ENCODE results near the gene MYO1B. TPM values are rescaled to one million over a fixed set of nuclear protein-coding genes. Genes with fewer than 3 reads are reported as not detected.

MYO1B gene
- polyA plus RNA-seq, 1 experiment = 87.2 TPM

- no peak for DNase-seq (ENCODE audit: low read depth)
- ChIA-PET POLR2A (no interaction called here), CTCF (interaction anchor here (1.0 to 1.2 kb wide), 2 partner anchors 61 to 138 kb away, joined by 3 to 5 read pairs; no protein-coding TSS in a partner anchor)
- Histone ChIP-seq H3K4me3 (ENCODE audit: low read depth, low read length) (no peak overlapping the region), H3K36me3 (ENCODE audit: control insufficient read depth, insufficient read depth, low read length) (0 out of 2 replicates have a peak, but pooled peaks cover 2% of the 10 kb centered on the region), H3K27me3 (ENCODE audit: control insufficient read depth, insufficient read depth, low read length) (no peaks in the 10 kb centered on the region)
- TF ChIP-seq CTCF (IDR thresholded peaks at IDR 0.05; ENCODE audit: insufficient read depth, low read depth, low read length) = no peak
Measured at GRCh38 chr2:191363267-191363666, 118.1 kb downstream of the MYO1B start.

GRCh38 chr2:191365089-191365488, 119.9 kb downstream of the MYO1B start:
- CTCF ChIA-PET = interaction anchor here (0.6 to 1.4 kb wide), 2 partner anchors 61 to 78 kb away, joined by 3 read pairs; no protein-coding TSS in a partner anchor

GRCh38 chr2:191366199-191366598, 121.0 kb downstream of the MYO1B start:
- peak; percentile 94 for DNase-seq (ENCODE audit: low read depth)
- CTCF ChIA-PET = no interaction called here
- Histone ChIP-seq H3K36me3 (ENCODE audit: control insufficient read depth, insufficient read depth, low read length) (0 out of 2 replicates have a peak, but pooled peaks cover 2% of the 10 kb centered on the region), H3K27me3 (ENCODE audit: control insufficient read depth, insufficient read depth, low read length) (no peaks in the 10 kb centered on the region), H3K4me3 (ENCODE audit: low read depth, low read length) (no peak overlapping the region)
- TF ChIP-seq CTCF (IDR thresholded peaks at IDR 0.05; ENCODE audit: insufficient read depth, low read depth, low read length) = no peak
- POLR2A ChIA-PET = interaction anchor here (0.6 to 1.0 kb wide), 3 partner anchors 13 to 1432 kb away, joined by 3 to 4 read pairs (median 3); no protein-coding TSS in a partner anchor

More at GRCh38 chr2:191365089-191365488, 119.9 kb downstream of the MYO1B start:
- POLR2A ChIA-PET = no interaction called here
- DNase-seq (ENCODE audit: low read depth) = no peak
- Histone ChIP-seq H3K36me3 (ENCODE audit: control insufficient read depth, insufficient read depth, low read length) (0 out of 2 replicates have a peak, but pooled peaks cover 2% of the 10 kb centered on the region), H3K4me3 (ENCODE audit: low read depth, low read length) (no peak overlapping the region), H3K27me3 (ENCODE audit: control insufficient read depth, insufficient read depth, low read length) (no peaks in the 10 kb centered on the region)
- TF ChIP-seq CTCF (IDR thresholded peaks at IDR 0.05; ENCODE audit: insufficient read depth, low read depth, low read length) = no peak

GRCh38 chr2:191369034-191369433, 123.8 kb downstream of the MYO1B start:
- Histone ChIP-seq H3K4me3 (ENCODE audit: low read depth, low read length) (no peak overlapping the region), H3K27me3 (ENCODE audit: control insufficient read depth, insufficient read depth, low read length) (no peaks in the 10 kb centered on the region), H3K36me3 (ENCODE audit: control insufficient read depth, insufficient read depth, low read length) (0 out of 2 replicates have a peak, but pooled peaks cover 4% of the 10 kb centered on the region)
- CTCF ChIA-PET = interaction anchor here (0.6 kb wide), 1 partner anchor 244 kb away, joined by 4 read pairs; no protein-coding TSS in a partner anchor
- POLR2A ChIA-PET = no interaction called here
- peak; percentile 37 for TF ChIP-seq CTCF (IDR thresholded peaks at IDR 0.05; ENCODE audit: insufficient read depth, low read depth, low read length)
- DNase-seq (ENCODE audit: low read depth) = no peak

GRCh38 chr2:191374366-191374765, 129.2 kb downstream of the MYO1B start:
- POLR2A ChIA-PET = no interaction called here
- CTCF ChIA-PET = interaction anchor here (0.9 to 1.2 kb wide), 2 partner anchors 29 to 31 kb away, joined by 4 read pairs; no protein-coding TSS in a partner anchor
- no peak for DNase-seq (ENCODE audit: low read depth)
- H3K36me3 ChIP-seq (ENCODE audit: control insufficient read depth, insufficient read depth, low read length) = peaks cover 2% of the 10 kb centered on the region; the same call in 1 of the 2 replicates
- no peak for TF ChIP-seq CTCF (IDR thresholded peaks at IDR 0.05; ENCODE audit: insufficient read depth, low read depth, low read length)
- H3K4me3 ChIP-seq (ENCODE audit: low read depth, low read length) = no peak overlapping the region
- H3K27me3 ChIP-seq (ENCODE audit: control insufficient read depth, insufficient read depth, low read length) = no peaks in the 10 kb centered on the region

All from BJ (cell line).